ENCODE data around the gene PLCL1.

The PLCL1 gene

DNA sequence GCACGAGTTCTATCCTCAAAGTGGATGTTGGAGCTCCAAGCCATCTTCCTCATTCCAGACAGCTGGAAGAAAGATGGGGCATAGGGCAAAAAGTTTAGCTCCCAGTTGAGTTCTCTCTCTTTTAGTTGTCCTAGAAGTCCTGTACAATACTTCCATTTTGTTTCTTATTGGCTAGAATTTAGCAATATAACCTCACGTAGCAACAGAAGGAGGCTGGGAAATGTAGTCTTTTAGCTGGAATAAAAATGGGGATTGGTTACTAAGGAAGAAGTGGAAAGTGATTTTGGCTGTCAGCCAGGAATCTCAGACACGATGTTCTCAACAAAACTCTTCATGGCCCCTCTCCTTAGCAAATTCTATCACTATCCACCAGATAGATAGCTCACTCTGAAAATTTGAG, 79.9 kb downstream of the PLCL1 start:
- DNase-seq (ENCODE audit: low read depth in 2 of 3, low spot score in 2 of 3) = no peak

DNA sequence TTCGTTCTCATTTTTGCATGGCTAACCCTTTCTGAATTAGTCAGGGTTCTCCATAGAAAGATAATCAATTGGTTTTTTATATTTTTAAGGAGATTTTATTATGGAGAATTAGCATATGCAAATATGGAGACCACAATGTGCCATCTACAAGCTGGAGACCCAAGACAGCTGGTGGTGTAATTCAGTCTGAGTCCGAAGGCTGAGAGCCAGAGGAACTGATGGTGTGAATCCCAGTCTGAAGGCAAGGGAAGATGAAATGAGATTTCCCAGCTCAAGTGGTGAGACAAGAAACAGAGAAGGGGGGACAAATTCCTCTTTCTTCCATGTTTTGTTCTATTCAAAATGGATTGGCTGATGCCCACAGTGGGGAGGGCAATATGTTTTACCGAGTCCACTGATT, 80.7 kb downstream of the PLCL1 start:
- DNase-seq (ENCODE audit: low read depth in 2 of 3, low spot score in 2 of 3) = no peak

DNA sequence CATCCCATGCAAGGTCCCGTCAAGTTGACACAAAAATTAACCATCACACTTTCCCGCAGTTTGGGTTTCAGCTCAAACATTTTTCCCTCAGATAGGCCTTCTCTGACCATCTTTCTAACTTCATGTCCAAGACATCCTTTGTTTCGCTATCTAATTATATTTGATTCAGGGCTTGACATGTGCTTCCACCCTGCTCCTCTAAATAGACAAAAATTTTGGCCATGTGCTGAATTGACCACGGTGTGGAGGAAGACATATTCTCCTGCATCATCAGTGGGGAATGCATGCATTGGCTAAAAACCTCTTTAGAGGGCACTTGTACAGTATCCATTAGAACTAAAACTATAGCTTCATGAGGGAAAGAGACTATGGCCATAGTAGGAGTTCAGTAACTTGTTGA, 81.2 kb downstream of the PLCL1 start:
- no peak for DNase-seq (ENCODE audit: low read depth in 2 of 3, low spot score in 2 of 3)

DNA sequence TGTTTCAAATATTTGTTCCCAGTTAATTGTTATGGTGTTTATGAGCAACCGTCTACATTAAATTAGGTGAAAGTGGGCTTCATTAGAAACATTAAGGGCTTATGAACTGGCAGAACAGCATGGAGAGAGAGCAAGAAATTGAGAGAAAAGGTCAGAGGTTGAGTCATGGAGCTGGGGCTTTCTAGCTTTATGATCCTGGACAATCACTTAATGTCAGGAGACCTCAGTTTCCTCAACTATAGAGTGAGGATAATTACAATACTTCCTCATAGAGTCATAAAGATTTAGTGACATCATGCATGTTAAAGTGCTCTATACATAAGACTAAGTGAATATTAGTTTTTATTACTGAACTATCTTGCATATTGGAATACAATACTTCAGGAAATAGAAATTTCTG, 83.9 kb downstream of the PLCL1 start:
- DNase-seq (ENCODE audit: low read depth in 2 of 3, low spot score in 2 of 3) = no peak

DNA sequence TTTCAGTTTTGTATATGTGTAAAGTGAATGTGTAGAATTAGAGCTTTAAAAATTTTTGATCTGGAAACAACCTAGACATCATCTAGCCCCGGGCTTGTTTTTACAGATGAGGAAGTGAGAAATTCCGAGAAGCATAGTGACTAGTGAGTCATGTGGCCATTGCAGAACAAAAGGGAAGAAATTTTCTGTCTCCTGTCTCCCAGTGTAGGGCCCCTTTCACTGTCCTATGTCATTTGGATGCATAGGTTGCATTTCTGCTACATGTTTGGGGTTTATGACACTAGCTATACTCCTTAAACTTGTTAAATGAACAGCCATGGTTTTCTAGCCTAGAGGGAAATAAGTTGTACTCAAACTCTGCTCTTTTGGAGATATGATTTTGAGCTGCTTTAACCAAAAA, 84.6 kb downstream of the PLCL1 start:
- no peak for DNase-seq (ENCODE audit: low read depth in 2 of 3, low spot score in 2 of 3)

DNA sequence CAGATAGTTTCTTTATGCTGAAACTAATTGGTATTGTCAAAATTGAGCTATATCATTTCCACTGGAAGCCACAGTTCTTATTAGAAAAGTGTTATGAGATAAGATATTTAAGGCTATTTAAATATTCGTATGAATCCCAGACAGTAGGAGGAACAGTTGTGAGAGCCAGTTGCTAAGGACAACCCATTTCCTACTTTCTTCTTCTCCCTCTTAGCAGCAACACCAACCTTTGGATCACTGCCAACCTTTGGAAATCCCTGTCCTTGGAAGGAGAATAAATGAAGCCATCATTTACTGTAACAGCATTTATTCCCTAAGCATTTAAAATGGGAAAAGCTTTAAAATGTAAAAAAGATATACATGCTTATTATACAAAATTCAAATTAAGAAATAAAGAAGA, 85.8 kb downstream of the PLCL1 start:
- DNase-seq (ENCODE audit: low read depth in 2 of 3, low spot score in 2 of 3) = no peak

DNA sequence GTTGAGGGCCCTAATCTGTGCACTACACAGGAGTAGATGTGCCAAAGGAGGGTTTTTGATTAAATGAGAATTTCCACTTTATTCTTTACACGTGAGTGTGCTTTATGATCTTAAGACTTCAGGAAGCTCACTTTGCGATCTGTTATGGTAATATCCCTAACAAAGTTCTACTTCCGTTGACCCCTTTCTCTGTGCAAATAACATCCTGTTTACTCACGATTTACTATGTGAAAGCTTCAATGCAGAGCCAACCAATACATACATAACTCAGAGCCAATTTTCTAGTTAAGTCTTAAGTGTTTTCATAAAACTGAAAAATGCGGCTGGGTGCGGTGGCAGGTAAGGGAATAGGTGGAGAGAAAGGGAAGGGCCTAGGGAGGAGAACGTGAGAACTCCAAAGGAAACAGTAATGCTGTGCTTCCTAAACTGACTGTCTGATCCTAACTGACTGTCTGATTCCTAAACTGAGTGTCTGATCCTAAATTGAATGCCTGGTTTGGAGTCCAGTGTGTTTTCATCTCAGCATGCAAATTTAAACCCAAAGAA, 87.6 kb downstream of the PLCL1 start:
- DNase-seq (ENCODE audit: low read depth in 2 of 3, low spot score in 2 of 3) = no peak

DNA sequence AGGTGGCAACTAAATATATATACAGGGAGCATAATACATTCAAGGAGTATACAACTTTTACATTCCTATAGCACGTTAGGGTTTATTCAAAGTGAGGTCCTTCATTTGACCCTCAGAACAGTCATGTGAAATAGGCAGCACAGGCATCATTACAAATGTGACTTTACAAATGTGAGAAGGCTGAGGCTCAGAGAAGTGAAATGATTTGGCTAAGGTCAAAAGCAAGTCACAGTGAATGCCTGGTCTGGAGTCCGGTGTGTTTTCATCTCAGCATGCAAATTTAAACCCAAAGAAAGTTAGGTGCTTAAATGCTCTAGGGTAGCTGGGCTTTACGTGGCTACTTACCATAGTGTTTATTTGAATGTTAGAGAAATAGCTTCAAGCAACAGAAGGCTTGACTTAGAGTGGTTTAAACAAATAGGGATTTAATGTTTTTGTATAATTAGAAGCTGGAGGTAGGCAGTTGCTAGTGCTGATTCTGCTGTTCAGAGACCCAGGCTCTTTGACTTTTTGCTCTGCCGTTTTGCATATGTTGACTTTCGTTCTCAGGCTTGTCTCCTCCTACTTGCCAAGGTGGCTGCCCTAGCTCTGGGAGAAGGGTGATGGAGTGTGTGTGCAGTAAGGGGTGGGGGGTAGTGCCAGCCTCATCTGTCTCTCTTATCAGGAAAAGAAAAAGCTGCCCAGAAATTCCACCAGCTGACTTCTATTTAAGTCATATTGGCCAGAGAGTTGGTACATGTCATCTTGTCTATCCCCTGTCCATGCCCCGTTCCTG, 89.2 kb downstream of the PLCL1 start:
- DNase-seq (ENCODE audit: low read depth in 2 of 3, low spot score in 2 of 3) = no peak

DNA sequence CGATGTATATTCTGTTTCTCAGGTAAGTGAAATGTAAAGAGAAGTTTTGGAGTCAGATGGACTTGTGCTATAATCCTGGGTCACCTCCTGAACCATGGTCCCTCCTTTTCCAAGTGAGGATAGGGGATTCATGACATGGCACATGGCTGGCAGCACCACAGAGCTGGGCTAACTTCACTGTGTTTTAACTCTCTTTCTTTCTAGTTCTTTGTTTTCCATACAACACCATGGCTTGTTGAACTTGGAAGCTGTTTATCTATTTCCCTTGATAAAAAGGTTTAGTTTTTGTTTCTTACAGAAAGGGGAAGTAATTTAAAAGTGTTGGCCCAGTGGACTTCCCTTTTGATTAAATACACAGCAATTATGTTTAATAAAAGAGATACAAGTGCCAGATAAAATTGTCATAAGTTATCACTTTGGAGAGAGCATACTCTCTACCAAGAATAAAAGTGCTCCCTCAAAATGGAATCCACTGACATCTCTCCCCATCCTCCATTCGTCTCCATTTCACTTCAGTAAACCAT, 90.4 kb downstream of the PLCL1 start:
- no peak for DNase-seq (ENCODE audit: low read depth in 2 of 3, low spot score in 2 of 3)

DNA sequence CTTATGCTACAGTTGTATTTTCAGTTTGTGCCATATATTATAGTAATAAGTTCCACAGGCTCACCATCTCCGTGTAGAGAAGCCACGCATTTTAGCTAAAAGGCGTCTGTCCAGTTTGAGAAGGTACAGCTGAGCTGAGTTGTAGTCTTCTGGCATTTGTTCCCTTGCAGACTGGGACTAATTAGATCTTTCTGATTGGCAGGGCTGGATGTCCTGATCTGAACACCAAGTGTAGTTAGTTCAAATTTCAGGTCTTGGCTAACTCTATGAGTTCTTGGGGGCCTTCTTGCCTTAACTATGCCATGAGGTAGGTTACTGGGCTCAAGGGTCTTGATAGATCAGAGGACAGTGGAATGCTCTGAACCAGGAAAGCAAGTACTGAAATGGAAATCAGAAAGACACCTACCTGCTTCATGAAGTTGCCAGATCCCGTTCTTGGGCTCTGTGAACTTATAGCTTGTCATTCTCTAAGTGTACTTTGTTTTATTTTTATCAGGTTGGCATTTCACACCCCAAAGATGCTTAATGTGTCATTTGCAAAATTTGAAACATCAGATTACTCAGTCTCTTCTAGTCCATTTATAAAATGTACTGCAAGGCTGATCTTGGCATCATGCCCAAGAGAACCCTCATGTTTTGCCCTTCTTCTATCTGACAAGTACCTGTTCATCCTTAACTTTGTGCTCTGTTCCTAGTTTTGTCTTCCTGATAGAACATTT, 93.7 kb downstream of the PLCL1 start:
- no peak for DNase-seq (ENCODE audit: low read depth in 2 of 3, low spot score in 2 of 3)

DNA sequence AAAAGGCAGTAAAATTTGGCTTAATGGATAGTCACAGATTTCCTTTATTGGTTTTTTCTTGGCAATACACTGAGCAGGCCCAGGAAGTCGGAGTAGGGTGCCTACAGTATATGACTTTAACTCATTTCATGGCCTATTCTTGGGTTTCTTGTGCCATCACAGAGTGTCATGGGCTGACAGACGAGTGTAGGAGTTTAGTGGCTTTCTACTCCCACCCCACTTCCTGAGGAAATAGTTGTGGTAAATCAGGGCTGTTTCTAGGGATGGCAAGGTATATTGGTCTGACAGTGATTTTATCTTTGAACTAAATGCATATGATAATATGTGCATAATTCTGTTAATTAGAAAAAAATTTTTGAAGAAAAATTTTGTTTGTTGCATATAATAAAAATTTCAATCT, 100.1 kb downstream of the PLCL1 start:
- DNase-seq (ENCODE audit: low read depth in 2 of 3, low spot score in 2 of 3) = no peak

DNA sequence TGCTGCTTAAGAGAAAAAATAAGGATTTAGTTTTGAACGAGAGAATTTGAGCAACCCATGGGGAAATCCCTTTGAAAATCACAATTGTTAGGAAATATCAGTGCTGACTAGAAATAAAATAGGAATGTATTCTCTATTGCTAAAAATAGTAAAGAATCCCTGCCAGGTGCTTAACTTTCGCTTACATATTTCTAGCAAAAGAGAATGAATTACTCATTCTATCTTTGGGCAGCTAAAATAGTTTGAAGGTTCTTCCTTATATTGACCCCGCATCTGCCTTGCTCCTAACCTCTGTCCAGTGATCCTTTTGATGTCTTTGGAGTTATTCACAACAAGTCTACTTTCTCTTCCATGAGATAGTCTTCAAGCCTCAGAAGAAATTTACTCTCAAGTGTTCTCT, 103.8 kb downstream of the PLCL1 start:
- DNase-seq (ENCODE audit: low read depth in 2 of 3, low spot score in 2 of 3) = no peak

DNA sequence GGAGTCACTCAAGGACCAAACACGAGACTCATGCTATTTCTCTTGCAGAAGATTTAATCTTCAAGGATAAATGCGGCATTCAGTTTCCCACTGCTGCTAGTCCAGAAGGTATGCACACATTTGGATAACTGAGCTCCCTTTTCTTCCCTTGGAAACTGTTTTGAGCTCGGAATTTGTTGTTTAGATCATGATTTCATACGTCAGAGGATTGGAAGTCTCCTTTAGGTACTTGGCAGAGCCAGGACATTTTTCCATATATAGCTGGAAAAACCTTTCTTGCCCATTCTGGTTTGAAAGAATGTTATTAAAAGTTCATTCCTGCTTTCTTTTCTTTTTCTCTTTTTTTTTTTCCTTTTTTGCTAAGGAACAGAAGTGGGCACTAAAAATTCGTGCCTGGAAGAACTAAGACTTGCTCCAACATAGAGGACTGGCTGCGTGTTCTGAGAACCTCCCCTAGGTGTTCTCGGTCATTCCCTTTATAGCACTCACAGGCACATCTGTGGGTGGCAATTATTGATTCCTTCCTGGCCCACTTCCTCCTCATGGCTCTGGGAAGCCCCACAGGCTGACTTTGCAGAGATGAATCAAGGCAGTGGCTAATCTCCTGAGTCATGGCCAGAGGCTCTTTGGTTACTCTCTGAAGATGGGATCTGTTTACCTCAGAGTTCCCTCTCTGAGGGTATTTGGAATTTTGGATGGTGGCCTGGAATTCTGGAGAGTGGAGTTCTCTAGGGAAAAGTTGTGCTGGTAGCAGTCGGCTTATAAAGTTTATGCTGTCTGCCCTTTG, 104.8 kb downstream of the PLCL1 start:
- no peak for DNase-seq (ENCODE audit: low read depth in 2 of 3, low spot score in 2 of 3)

DNA sequence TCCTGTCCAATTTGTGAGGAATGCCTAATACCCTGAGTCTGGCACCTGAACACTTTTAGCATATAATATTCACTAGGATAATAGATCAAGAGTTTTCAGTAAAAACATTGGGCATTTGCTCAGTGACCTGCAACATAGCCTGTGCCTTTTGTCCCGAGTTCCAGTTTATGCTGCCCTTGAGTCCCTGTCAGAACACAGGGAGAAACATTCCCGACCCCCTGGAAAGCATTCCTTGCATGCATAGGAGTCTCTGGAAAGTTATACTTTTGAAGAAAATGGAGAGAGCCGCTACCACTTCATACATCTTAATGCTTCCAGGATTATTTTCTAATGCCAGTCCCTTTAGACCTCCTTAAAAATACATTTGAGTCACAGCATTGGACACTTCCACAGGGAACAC, 107.3 kb downstream of the PLCL1 start:
- no peak for DNase-seq (ENCODE audit: low read depth in 2 of 3, low spot score in 2 of 3)

DNA sequence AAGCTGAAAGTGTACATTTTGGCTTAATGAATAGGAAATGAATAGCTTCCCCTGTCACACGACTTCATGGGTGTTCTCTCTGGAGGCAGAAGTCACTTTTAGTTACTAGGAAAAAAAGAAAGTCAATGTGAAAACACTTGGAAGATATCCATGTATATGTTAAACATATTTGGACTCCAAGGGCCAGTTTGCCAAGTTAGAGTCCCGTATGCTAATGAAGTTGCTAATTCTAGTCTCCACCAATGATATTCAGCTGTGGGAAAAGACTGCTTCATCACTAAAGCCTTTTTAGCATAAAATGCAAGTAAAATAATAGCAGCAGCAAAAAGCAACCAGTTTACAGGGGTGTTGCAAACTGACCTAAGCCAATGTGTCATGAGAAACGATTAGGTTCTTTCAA, 108.7 kb downstream of the PLCL1 start:
- DNase-seq (ENCODE audit: low read depth in 2 of 3, low spot score in 2 of 3) = no peak

DNA sequence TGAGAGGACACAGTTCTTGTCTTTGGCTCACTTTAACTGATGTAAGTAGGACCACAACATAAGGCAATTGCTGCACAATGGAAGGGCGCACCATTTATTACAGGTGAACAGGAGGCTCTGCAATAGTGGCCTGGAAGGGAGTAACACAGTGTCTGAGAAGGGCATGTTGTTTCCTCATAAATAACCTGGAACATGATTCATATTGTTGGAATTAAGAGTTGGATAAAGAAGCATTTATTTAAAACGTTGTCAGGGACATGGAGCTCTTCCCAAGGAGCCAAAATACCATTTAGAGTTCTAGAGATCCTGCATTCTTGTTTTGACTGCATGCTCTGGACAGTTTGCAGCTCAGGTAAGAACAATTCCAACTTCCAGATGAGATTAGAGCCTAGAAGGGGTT, 110.4 kb downstream of the PLCL1 start:
- DNase-seq (ENCODE audit: low read depth in 2 of 3, low spot score in 2 of 3) = no peak

DNA sequence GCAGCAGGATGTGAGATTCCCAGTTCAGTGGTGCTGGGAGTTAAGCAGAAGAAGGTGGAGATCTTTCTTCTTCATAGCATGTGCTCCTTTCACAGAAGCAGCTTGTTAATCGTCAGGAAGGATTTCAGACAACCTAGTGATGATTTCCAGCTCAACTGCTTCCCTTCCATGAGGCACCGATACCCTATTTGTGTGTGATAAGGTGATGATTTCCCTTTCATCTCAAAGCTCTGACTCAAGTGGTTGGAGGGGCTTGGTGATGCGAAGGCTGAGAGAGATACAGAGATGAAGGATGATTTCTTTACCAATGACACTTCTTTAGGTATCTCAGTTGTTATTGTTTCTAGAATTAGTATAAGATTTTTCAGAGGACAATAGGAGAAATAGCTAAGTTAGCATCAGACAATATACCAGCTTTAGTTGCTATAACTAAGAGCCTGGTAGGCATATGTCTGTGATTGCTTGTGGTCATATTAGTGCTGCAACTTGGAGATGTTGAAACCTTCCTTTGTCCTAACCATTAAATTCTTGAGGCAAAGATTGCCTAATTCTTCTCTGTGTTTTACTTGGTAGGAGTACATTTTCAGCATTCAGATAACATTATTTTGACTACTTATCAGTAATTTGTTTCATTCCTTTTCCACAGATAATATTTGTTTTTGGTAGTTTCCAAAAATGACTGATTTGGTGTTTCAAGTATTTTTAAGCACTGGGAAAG, 111.3 kb downstream of the PLCL1 start:
- no peak for DNase-seq (ENCODE audit: low read depth in 2 of 3, low spot score in 2 of 3)

DNA sequence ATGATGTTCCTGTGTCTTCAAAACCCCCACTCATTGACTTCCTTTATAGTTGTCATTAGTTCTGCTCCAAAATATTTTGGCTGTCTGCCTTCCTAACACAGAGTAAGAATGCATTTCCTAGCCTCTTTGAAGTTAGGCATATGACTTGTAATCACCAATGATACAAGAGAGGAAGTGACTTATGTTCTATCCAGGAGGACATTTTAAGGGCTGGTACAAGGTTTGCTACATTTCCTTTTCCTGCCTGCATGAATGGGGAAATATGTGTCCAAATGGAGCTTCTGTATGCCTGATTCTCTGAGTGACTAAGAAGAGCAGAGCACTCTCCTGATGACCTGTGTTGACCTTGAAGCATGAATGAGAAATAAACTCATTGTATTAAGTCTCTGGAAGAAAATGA, 115.1 kb downstream of the PLCL1 start:
- DNase-seq (ENCODE audit: low read depth in 2 of 3, low spot score in 2 of 3) = no peak

DNA sequence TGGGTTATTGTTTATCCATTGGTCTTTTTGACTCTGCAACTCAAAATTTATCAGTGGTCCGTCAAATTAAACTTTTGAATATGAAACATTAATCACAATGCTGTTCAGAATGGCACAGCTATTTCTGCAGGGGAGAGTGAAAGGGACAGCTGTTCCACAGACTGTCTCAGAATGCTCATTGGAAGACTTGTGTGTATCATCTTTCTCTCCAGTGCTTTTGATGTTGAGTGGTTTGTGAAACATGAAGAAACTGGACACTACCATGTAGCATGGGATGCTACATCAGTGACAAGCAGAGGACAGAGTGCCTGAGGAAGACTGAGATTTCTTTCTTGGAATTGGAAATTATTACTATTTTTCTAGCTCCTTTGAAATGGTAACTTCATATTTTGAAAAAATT, 115.7 kb downstream of the PLCL1 start:
- DNase-seq (ENCODE audit: low read depth in 2 of 3, low spot score in 2 of 3) = no peak

DNA sequence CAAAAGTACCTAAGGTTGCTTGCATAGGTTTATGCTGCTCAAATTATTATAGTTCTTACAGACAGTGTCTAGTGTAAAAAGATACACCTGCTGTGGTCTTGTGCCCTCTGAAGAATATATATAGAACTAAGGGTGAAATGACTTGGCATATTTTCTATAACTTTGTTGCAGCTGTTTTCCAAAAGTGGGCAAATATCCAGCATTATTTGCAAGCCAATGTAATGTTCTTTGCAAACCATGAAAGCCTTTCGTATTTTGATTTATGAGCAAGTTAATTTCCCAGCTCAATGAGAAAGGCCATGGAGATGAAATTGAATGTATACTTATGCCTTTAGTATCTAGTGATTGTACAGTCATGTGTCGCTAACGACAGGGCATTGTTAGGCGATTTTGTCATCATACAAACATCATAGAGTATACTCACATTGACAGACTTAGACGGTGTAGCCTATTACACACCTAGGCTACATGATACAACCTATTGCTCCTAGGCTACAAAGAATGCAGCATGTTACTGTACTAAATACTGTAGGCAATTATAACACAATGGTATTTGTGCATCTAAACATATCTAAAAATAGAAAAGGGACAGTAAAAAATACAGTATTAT, 116.3 kb downstream of the PLCL1 start:
- no peak for DNase-seq (ENCODE audit: low read depth in 2 of 3, low spot score in 2 of 3)

DNA sequence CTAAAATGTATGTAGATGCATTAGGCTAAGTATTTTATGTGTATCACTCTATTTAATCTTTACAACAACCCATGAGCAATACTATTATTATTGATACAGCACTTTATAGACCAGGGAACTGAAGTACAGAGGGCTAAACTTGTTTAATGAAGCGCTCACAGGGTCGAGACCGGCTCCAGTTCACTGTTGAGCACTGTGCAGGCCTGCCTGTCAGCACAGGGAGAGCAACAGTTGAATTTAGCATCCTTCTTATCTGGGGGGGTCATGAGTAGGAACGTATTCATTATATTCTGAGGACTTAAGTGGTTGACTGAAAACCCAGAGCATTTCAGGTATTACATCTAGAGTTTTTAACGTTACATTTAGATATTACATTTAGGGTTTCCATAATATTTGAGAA, 120.1 kb downstream of the PLCL1 start:
- no peak for DNase-seq (ENCODE audit: low read depth in 2 of 3, low spot score in 2 of 3)
